Measurements from ENCODE around the gene GPR180.

Gene GPR180

GRCh38 chr13:94601446-94602431, at the start of gene GPR180:
TSS of gene GPR180 (plus strand) at chr13:94601857. CDS start at chr13:94601928, 71 bp downstream.
- peak; percentile 70 to 83 for DNase-seq (ENCODE audit: extremely low read depth in 1 of 2, low read depth in 1 of 2)

DNA sequence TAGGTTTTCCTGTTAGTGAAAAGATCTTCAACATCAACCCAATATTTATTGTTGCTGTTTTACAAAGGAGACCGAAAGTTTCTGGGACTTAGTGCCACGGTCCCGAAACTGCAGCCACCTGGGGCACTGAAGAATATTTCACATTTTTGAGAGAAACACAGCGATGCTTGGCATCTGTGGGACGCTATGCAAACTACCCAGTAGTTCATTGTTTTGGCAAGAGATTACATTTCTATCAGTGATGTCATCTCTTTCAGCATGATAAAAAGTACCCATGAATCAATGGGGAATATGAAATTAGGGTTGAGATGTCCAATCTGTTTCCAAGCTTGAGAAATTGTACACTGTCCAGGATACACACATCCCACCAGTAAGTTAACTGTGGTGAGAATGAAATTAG, 49.6 kb upstream of the GPR180 start:
- no peak for DNase-seq (ENCODE audit: extremely low read depth in 1 of 2, low read depth in 1 of 2)

DNA sequence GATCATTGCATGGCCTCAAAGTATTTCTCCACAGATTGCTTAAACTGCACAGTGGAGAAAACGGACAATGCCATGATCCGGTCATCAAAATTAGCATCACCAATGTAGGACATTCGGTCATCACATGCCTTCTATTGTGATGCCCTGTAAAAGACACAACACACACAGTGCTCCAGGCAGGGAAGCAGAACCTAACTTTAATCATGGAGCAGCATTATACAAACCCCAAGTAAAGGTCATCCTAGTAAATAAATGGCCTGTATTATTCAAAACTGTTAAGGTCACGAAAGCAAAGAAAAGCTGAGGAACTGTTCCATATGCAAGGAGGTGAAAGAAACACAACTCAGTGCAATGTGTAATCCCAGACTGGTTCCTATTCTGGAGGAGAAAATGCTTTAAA, 47.9 kb upstream of the GPR180 start:
- no peak for DNase-seq (ENCODE audit: extremely low read depth in 1 of 2, low read depth in 1 of 2)

GRCh38 chr13:94556041-94556440, 45.6 kb upstream of the GPR180 start:
- no peak for DNase-seq (ENCODE audit: extremely low read depth in 1 of 2, low read depth in 1 of 2)

DNA sequence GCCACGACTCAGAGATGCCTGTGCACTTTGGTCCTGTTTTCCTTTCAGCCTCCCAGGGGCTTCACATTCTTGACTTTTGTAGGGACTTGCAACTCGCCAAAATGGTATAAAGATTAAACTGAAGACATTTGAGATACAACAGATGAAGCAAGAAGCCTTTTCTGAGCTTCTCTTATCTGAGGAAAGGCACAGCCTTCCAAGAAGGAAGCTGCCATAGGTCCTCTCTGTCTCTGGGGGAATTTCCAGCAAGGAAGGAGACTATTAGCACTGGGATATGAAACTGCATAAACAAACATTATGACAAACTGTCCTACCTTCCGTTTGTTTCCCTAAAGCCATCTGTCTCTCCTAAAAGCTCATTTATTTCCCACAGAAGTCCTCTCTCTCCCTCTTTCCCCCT, 45.0 kb upstream of the GPR180 start:
- DNase-seq (ENCODE audit: extremely low read depth in 1 of 2, low read depth in 1 of 2) = no peak

- DNase-seq (ENCODE audit: extremely low read depth in 1 of 2, low read depth in 1 of 2) = no peak
These were observed 43.9 kb upstream of the GPR180 start for GRCh38 chr13:94557684-94558235.

DNA sequence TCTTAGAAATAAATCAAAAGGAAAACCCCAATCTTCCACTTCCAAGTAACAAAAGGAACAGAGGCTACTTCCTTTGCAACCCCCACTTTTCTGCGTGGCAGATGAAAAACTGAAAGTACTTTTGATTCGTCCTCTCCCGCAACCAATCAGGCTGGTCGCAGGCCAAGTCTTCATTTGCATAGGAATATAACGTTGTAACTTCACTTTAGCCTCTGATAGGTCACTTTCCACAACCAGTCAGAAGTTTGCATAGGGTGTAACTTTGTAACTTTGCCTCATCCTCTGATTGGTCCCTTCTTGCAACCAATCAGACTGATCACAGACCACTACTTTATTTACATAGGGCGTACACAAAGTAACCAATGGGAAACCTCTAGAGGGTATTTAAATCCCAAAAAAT, 42.9 kb upstream of the GPR180 start:
- DNase-seq (ENCODE audit: extremely low read depth in 1 of 2, low read depth in 1 of 2) = no peak

DNA sequence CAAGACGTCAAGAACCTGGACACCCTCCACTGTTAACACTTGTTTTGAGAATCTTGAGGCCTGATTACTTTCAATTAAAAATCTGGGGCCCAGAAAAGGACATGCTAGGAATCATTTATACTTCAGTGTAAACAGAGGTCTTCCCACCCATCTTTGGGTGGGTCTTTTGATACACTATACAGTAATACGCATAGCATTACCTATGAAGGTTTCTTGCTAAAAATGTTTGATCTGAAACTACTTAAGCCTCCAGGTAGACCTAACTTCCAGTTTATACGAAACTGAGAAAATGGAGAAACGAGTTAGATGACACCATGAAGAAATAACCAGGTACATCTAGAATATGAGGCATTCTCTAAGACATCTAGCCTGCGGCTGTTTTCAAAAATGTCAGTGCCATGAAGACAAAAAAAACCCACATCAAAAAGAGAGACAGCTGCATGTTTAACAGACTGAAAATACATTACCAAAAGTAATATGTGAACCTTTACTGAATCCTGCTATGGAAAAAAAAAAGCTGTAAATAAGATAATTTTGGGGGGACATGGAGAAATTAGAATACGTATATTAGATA, 42.3 kb upstream of the GPR180 start:
- no peak for DNase-seq (ENCODE audit: extremely low read depth in 1 of 2, low read depth in 1 of 2)

- no peak for DNase-seq (ENCODE audit: extremely low read depth in 1 of 2, low read depth in 1 of 2)
These were observed 41.5 kb upstream of the GPR180 start for GRCh38 chr13:94560116-94560515.

GRCh38 chr13:94561126-94561525, 40.5 kb upstream of the GPR180 start:
- DNase-seq (ENCODE audit: extremely low read depth in 1 of 2, low read depth in 1 of 2) = no peak

DNA sequence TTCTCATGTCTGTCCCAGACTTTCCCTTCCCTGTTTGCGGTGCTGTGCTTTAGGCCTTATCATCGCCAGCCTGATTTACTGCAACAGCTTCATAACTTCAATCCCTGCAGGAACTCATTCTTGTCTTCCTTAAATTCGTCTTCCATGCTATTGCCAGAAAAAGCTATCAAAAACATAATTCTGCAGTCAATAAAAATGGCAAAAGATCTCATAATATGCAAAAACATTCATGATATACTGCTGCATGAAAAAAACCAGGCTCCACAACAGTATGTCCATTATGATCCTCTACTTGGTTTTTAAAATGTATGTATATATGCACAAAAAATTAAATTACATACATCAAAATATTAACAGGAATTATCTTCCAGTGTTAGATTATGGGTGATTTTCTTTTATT, 34.1 kb upstream of the GPR180 start:
- no peak for DNase-seq (ENCODE audit: extremely low read depth in 1 of 2, low read depth in 1 of 2)

GRCh38 chr13:94568443-94568842, 33.2 kb upstream of the GPR180 start:
- no peak for DNase-seq (ENCODE audit: extremely low read depth in 1 of 2, low read depth in 1 of 2)

GRCh38 chr13:94569615-94570014, 32.0 kb upstream of the GPR180 start:
- DNase-seq (ENCODE audit: extremely low read depth in 1 of 2, low read depth in 1 of 2) = no peak

- no peak for DNase-seq (ENCODE audit: extremely low read depth in 1 of 2, low read depth in 1 of 2)
These were observed 22.6 kb upstream of the GPR180 start for GRCh38 chr13:94579063-94579462.

DNA sequence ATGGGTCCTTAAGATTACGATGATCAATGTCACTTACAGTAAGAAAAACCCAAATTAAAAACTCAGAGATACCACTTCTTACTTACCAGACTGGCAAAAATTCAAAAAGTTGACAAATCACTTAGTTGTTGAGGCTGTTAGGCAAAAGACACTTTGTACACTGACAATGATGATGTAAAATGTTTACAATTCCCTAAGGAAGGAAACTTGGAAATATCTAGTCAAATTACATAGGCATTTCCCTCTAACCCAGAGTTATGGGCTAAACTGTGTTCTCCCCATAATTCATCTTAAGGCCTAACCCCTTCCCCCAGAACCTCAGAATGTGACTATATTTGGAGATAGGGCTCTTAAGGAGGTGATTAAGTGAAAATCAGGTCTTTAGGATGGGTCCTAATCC, 17.7 kb upstream of the GPR180 start:
- DNase-seq (ENCODE audit: extremely low read depth in 1 of 2, low read depth in 1 of 2) = no peak

- no peak for DNase-seq (ENCODE audit: extremely low read depth in 1 of 2, low read depth in 1 of 2)
These were observed 16.0 kb upstream of the GPR180 start for GRCh38 chr13:94585543-94586101.

- DNase-seq (ENCODE audit: extremely low read depth in 1 of 2, low read depth in 1 of 2) = no peak
These were observed 15.3 kb upstream of the GPR180 start for GRCh38 chr13:94586371-94586770.

GRCh38 chr13:94588541-94588940, 13.1 kb upstream of the GPR180 start:
- no peak for DNase-seq (ENCODE audit: extremely low read depth in 1 of 2, low read depth in 1 of 2)

DNA sequence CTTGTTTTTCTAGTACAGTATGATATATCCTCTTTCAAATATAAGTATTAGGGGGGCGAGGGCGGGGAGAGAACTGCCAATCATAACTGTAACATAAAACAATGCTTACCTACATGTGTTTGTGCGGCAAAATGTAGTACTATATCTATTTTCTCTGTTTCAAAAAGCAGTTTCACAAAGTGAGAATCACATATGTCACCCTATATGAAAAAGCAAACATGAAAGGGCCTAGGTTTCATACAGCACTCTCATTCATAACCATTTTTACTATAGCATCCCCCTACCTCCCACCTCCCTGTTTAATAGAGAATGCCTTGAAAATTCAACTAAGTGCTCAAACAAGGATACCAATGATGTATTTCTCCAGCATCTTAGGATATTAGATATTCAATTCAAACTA, 10.9 kb upstream of the GPR180 start:
- no peak for DNase-seq (ENCODE audit: extremely low read depth in 1 of 2, low read depth in 1 of 2)

GRCh38 chr13:94595001-94595949, 6.4 kb upstream of the GPR180 start:
- DNase-seq (ENCODE audit: extremely low read depth in 1 of 2, low read depth in 1 of 2) = no peak
